K562 (cell line): ENCODE data around the gene ACAP3. TPM values are rescaled to one million over a fixed set of nuclear protein-coding genes. Genes with fewer than 3 reads are reported as not detected.

ENCODE experiments used
- ARID4B ChIP-seq: sonication (generic); formaldehyde crosslinking; IDR thresholded peaks from 2 replicates; pipeline ENCODE4 v1.8.0; 2022; ENCODE audit warnings: mild to moderate bottlenecking, missing genetic modification reagents
- ATF6 ChIP-seq: sonication (generic); formaldehyde crosslinking; IDR thresholded peaks from 2 replicates; pipeline ENCODE4 v1.4.0; 2020; ENCODE audit warnings: mild to moderate bottlenecking, missing genetic modification reagents
- CCNT2 ChIP-seq: IDR thresholded peaks from 2 replicates; pipeline ENCODE4 v1.6.1; 2011; ENCODE audit warnings: borderline replicate concordance, low read depth, mild to moderate bottlenecking, moderate library complexity, mixed read lengths, low read length; ENCODE audit not compliant: insufficient read length; ENCODE audit errors: extremely low read depth
- CHCHD3 ChIP-seq: fragments of 250-450 bp; sonication (Bioruptor Pico); IDR thresholded peaks from 2 replicates; pipeline ENCODE4 v2.1.2; 2022; ENCODE audit warnings: mild to moderate bottlenecking
- CREB3 ChIP-seq: fragments of 450-650 bp; conservative IDR thresholded peaks from 2 replicates; pipeline ENCODE4 v1.6.1; 2016; ENCODE audit warnings: missing genetic modification characterization, low read depth, mild to moderate bottlenecking, missing compliant biosample characterization, moderate library complexity
- LARP7 ChIP-seq: fragments of 450-650 bp; IDR thresholded peaks from 2 replicates; pipeline ENCODE4 v1.6.1; 2016
- MCM2 ChIP-seq: fragments of 450-650 bp; IDR thresholded peaks from 2 replicates; pipeline ENCODE4 v1.6.1; 2017; ENCODE audit warnings: low read depth, mild to moderate bottlenecking
- PML ChIP-seq: IDR thresholded peaks from 2 replicates; pipeline ENCODE4 v1.6.1; 2012; ENCODE audit warnings: low read length, inconsistent platforms
- PRPF4 ChIP-seq: fragments of 200-400 bp; formaldehyde crosslinking; IDR thresholded peaks from one replicate; pipeline ENCODE4 v1.6.1; 2017; ENCODE audit warnings: low read length, low read depth, mild to moderate bottlenecking; ENCODE audit not compliant: insufficient read depth, poor library complexity, severe bottlenecking
- RB1 ChIP-seq: fragments of 450-650 bp; IDR thresholded peaks from 2 replicates; pipeline ENCODE4 v1.6.1; 2017; ENCODE audit warnings: low read depth, mild to moderate bottlenecking
- SAP30 ChIP-seq: fragments of 200-600 bp; sonication (generic); IDR thresholded peaks from 2 replicates; pipeline ENCODE4 v1.6.1; 2012; ENCODE audit warnings: borderline replicate concordance, low read depth, mild to moderate bottlenecking, moderate library complexity, low read length, control low read depth, inconsistent platforms; ENCODE audit not compliant: insufficient read depth, poor library complexity, severe bottlenecking
- VEZF1 ChIP-seq: fragments of 200-800 bp; sonication (Bioruptor generic); IDR thresholded peaks from 2 replicates; pipeline ENCODE4 v1.6.1; 2017; ENCODE audit warnings: missing genetic modification characterization, missing compliant biosample characterization
- ZNF133 ChIP-seq: fragments of 250-450 bp; sonication (Bioruptor Pico); IDR thresholded peaks from 2 replicates; pipeline ENCODE4 v1.4.0; 2020; ENCODE audit warnings: mild to moderate bottlenecking
- ZNF561 ChIP-seq: fragments of 450-650 bp; formaldehyde crosslinking; conservative IDR thresholded peaks from 2 replicates; pipeline ENCODE4 v1.4.0; 2020; ENCODE audit warnings: mild to moderate bottlenecking, moderate library complexity
- polyA plus RNA-seq, 8 experiments: library from polyadenylated mRNA; depleted of rRNA in 4 of 8; stranded (reverse) in 5 of 8; unstranded in 3 of 8; fragments of >200 nt; fragmentation: Nextera tagmentation in 2 of 8; fragmentation: Illumina TruSeq in 1 of 8; extraction: Ambion mirVana in 2 of 8; extraction: Trizol in 1 of 8; gene quantifications; 2 replicates each; pipeline versions ENCODE4 v1.2.1 to v1.2.3, GENCODE V29; 2011 to 2014; ENCODE audit warnings: inconsistent platforms in 1 of 8, missing spikeins in 1 of 8
- total RNA-seq, 7 experiments: library from RNA; depleted of rRNA in 6 of 7; stranded (reverse); fragments of >200 nt in 6 of 7; fragmentation: Illumina TruSeq in 2 of 7; extraction: Trizol in 2 of 7; gene quantifications; 2 replicates each; pipeline versions ENCODE4 v1.2.1 to v1.2.3, GENCODE V29; 2011 to 2021; ENCODE audit warnings: low replicate concordance in 1 of 7

Gene ACAP3
- total and polyA plus RNA-seq, 9 of the 15 experiments (the other 6 are each of a cell fraction or from before 2014, with no cell fraction given), result 0.01 to 49.0 (median 12.0) TPM

DNA sequence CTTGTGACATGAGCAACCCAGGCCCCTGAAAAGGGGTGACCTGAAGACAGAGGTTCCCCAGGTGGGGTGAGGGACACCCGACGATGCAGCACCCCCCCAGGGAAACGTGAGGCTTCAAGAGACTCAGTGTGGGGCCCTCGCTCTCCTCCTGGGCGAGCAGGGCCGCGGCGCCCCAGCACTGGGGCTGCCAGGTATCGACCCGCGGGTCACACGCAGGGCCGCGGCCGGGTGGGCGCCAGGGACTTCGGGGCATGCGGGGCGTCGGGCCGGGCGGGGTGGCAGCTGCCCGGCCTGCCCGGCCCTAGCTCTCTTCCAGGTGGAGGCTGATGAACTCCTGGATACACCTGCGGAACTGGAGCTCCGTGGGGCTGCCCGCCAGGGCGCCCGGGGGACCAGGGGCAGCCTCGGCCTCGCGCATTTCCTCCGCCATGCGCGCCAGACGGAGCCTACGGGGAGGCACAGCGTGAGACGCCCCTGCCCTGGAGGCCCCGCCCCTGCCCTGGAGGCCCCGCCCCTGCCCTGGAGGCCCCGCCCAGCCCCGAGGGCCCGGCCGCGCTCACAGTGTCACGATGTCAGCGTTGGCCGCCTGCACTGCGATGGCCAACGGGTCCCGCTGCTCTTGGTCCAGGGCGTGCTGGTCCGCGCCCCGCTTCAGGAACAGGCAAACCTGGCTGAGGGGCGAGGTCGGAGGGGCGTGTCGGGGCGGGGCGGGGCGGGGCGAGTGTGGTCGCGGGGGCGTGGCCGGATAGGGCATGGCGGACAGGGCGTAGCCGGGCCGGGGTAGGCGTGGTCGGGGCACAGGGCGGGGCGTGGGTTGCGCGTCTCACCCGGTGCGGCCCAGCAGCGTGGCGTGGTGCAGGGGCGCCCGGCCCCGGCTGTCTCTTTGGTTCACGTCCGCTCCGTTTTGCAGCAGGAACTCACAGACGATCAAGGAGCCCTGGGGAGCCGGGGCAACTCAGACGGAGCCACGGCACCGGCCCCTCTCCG, 14.2 kb downstream of the ACAP3 start (continued):
- TF ChIP-seq SAP30, result no peak
- no peak for TF ChIP-seq ATF6 (CRISPR knock-in tag)
- TF ChIP-seq MCM2, result no peak
- TF ChIP-seq ZNF561 (CRISPR knock-in tag), result no peak
- TF ChIP-seq LARP7, result no peak
- peak; percentile 59 for TF ChIP-seq ARID4B (CRISPR knock-in tag)
- TF ChIP-seq VEZF1 (CRISPR knock-in tag), result peak; percentile 48; the same call in 1 of the 2 replicates
- TF ChIP-seq ZNF133, result no peak
- peak; percentile 71 for TF ChIP-seq CCNT2
- no peak for TF ChIP-seq RB1
- no peak for TF ChIP-seq CHCHD3
- no peak for TF ChIP-seq PRPF4
- no peak for TF ChIP-seq PML
- no peak for TF ChIP-seq CREB3
